OCI-LY3 (cell line): ENCODE data around the gene BATF.

Source experiments
- H2AFZ ChIP-seq: fragments of 200-600, 300-600 bp; shearing (Covaris generic); 2 replicates; pipeline ENCODE4 v1.6.0; 2014; ENCODE audit warnings: antibody characterized with exemption, low read depth, low read length
- H3K27ac ChIP-seq: fragments of 200-600, 300-600 bp; sonication (generic); 2 replicates; pipeline ENCODE4 v1.5.1; 2014; ENCODE audit warnings: mild to moderate bottlenecking, low read length, moderate library complexity, mixed read lengths
- H3K27me3 ChIP-seq: fragments of 200-600, 300-600 bp; sonication (generic); 2 replicates; pipeline ENCODE4 v1.6.1; 2014; ENCODE audit warnings: low read depth, low read length, mixed read lengths
- H3K36me3 ChIP-seq: fragments of 200-600, 300-600 bp; sonication (generic); replicated peaks from 2 replicates; pipeline ENCODE3; 2014; ENCODE audit warnings: low read depth, low read length, mixed read lengths
- H3K4me1 ChIP-seq: fragments of 300-600, 200-600 bp; sonication (generic); 2 replicates; pipeline ENCODE4 v1.6.1; 2014; ENCODE audit warnings: low read length, mixed read lengths
- H3K4me2 ChIP-seq: fragments of 200-600, 300-600 bp; sonication (generic); 2 replicates; pipeline ENCODE4 v1.6.1; 2014; ENCODE audit warnings: low read length, mixed read lengths
- H3K4me3 ChIP-seq: fragments of 300-600, 200-600 bp; sonication (generic); 2 replicates; pipeline ENCODE4 v1.5.1; 2014; ENCODE audit warnings: antibody characterized with exemption, mild to moderate bottlenecking, low read length, moderate library complexity
- H3K79me2 ChIP-seq: fragments of 300-600, 200-600 bp; shearing (Covaris generic); 2 replicates; pipeline ENCODE4 v1.6.1; 2014; ENCODE audit warnings: mild to moderate bottlenecking, low read length, mixed read lengths
- H3K9ac ChIP-seq: fragments of 300-600, 200-600 bp; shearing (Covaris generic); 2 replicates; pipeline ENCODE4 v1.6.0; 2014; ENCODE audit warnings: mild to moderate bottlenecking, low read length, moderate library complexity
- H3K9me3 ChIP-seq: fragments of 200-600, 300-600 bp; shearing (Covaris generic); 2 replicates; pipeline ENCODE4 v1.6.1; 2014; ENCODE audit warnings: low read length, mixed read lengths; ENCODE audit not compliant: insufficient read depth
- H4K20me1 ChIP-seq: fragments of 200-600, 300-600 bp; sonication (generic); 2 replicates; pipeline ENCODE4 v1.6.1; 2016; ENCODE audit warnings: low read length, mixed read lengths; ENCODE audit not compliant: insufficient read depth
- EZH2phosphoT487 ChIP-seq: fragments of 200-600 bp; shearing (Covaris generic); IDR thresholded peaks from 2 replicates; pipeline ENCODE4 v1.6.1; 2018; ENCODE audit warnings: antibody characterized with exemption, mixed run types, low read depth
- TF ChIP-seq, protein P1 (sequence below): fragments of 200-600, 300-600 bp; sonication (generic); IDR thresholded peaks from 2 replicates; pipeline ENCODE4 v1.5.1; 2014; ENCODE audit warnings: antibody characterized with exemption, low read length, low read depth

BATF gene

GRCh38 chr14:75518625-75519024 is 3.6 kb upstream of the BATF start:
- Histone ChIP-seq H3K9me3 (no peaks in the 10 kb centered on the region), H3K79me2 (peaks cover 79% of the 10 kb centered on the region), H3K9ac (peak overlapping the region; percentile 100), H3K4me1 (peaks cover 88% of the 10 kb centered on the region), H3K36me3 (peaks cover 40% of the 10 kb centered on the region), H3K27ac (peak overlapping the region; percentile 99), H3K4me2 (peak overlapping the region; percentile 100), H3K27me3 (no peaks in the 10 kb centered on the region), H3K4me3 (peak overlapping the region; percentile 86), H2AFZ (no peak overlapping the region), H4K20me1 (no peaks in the 10 kb centered on the region)
- TF ChIP-seq, protein P1, sequence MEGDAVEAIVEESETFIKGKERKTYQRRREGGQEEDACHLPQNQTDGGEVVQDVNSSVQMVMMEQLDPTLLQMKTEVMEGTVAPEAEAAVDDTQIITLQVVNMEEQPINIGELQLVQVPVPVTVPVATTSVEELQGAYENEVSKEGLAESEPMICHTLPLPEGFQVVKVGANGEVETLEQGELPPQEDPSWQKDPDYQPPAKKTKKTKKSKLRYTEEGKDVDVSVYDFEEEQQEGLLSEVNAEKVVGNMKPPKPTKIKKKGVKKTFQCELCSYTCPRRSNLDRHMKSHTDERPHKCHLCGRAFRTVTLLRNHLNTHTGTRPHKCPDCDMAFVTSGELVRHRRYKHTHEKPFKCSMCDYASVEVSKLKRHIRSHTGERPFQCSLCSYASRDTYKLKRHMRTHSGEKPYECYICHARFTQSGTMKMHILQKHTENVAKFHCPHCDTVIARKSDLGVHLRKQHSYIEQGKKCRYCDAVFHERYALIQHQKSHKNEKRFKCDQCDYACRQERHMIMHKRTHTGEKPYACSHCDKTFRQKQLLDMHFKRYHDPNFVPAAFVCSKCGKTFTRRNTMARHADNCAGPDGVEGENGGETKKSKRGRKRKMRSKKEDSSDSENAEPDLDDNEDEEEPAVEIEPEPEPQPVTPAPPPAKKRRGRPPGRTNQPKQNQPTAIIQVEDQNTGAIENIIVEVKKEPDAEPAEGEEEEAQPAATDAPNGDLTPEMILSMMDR: peak; percentile 93
- no peak for TF ChIP-seq EZH2phosphoT487

- peak overlapping the region; percentile 100 for H3K4me2 ChIP-seq
- H3K9ac ChIP-seq: peak overlapping the region; percentile 100
- H3K9me3 ChIP-seq: no peaks in the 10 kb centered on the region
- peaks cover 88% of the 10 kb centered on the region for H3K4me1 ChIP-seq
- H2AFZ ChIP-seq: no peak overlapping the region
- no peaks in the 10 kb centered on the region for H4K20me1 ChIP-seq
- peak overlapping the region; percentile 99 for H3K27ac ChIP-seq
- TF ChIP-seq, protein P1: no peak
- TF ChIP-seq EZH2phosphoT487: no peak
- H3K79me2 ChIP-seq: peaks cover 87% of the 10 kb centered on the region
- peak overlapping the region; percentile 86 for H3K4me3 ChIP-seq
- H3K27me3 ChIP-seq: no peaks in the 10 kb centered on the region
- peaks cover 47% of the 10 kb centered on the region for H3K36me3 ChIP-seq
Observed at GRCh38 chr14:75519394-75519793, 2.9 kb upstream of the BATF start.

DNA sequence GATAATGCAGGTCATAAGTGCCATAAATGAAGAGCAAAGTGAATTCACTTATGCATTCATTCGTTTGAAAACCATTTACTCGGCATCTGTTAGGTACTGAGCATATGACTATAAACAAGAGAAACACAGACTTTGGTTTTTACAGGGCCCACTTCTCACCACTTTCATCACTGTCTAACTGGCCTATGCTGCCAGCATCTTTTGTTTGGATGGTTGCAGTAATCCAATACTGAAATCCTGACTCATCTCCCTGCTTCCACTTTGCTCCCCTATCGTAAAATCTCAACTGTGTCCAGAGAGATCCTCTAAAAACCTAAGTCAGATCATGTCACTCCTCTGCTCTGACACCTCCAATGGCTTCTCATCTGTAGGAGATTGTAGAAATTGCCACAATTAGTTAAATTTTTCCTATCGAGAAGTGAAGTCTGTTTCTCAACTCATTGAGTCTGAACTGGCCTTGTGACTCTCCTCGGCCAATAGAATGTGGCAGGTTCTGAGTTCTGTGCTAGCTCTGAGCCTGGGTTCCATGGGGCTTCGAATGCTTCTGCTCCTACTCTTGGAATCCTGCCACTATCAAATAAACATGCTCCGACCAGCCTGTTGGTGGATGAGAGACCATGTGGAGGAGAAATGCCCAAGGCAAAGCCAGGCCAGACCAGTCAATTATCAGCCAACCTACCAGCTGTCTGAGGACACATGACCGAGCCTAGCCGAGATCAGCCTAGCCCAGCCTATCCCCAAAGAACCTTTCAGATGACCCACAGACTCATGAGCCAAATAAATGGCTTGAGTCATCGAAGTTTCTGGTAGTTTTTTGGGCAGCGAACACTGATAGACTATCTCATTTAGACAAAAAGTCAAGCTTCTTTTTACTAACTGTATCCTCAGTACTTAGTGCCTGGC is 2.2 kb upstream of the BATF start:
- Histone ChIP-seq H3K27me3 (no peaks in the 10 kb centered on the region), H3K4me1 (peaks cover 89% of the 10 kb centered on the region), H3K27ac (peak overlapping the region; percentile 99), H3K36me3 (peaks cover 54% of the 10 kb centered on the region), H4K20me1 (no peaks in the 10 kb centered on the region), H3K4me2 (peak overlapping the region; percentile 100), H3K79me2 (peaks cover 93% of the 10 kb centered on the region), H2AFZ (no peak overlapping the region), H3K9me3 (no peaks in the 10 kb centered on the region), H3K4me3 (peak overlapping the region; percentile 85), H3K9ac (peak overlapping the region; percentile 100)
- TF ChIP-seq, protein P1: no peak
- TF ChIP-seq EZH2phosphoT487: no peak

DNA sequence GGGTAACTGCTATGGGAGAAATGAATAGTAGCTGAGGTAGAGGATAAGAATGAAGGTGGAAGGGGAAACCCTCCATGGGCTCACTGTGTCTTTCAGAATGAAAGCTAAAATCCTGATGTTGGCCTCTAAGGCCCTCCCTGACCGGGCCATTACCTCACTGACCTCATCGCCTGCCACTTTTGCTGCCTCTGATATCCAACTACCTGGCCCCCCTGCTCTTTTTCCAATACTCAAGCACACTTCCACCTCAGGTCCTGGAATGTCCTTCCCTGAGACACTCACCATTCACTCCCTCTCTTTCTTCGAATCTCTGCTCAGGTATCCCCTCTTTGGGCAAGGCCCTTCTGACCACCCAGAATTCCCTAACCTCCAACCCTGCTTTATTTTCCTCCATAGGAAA is 1.4 kb upstream of the BATF start:
- peaks cover 61% of the 10 kb centered on the region for H3K36me3 ChIP-seq
- H4K20me1 ChIP-seq: no peaks in the 10 kb centered on the region
- H3K27ac ChIP-seq: peak overlapping the region; percentile 99
- peak overlapping the region; percentile 100 for H3K4me2 ChIP-seq
- peak overlapping the region; percentile 100 for H3K9ac ChIP-seq
- no peaks in the 10 kb centered on the region for H3K27me3 ChIP-seq
- H3K4me3 ChIP-seq: peak overlapping the region; percentile 85
- no peak overlapping the region for H2AFZ ChIP-seq
- TF ChIP-seq, protein P1: no peak
- no peak for TF ChIP-seq EZH2phosphoT487
- H3K79me2 ChIP-seq: peaks cover 100% of the 10 kb centered on the region
- peaks cover 86% of the 10 kb centered on the region for H3K4me1 ChIP-seq
- H3K9me3 ChIP-seq: no peaks in the 10 kb centered on the region
